Stimulated activated CD8-positive, alpha-beta memory T cell treated with anti-CD3 and anti-CD28 coated beads, Interleukin-7, amount 100 ng/mL, for 48 hours (primary cell): ENCODE data around the gene DPH3.

Source experiments
- DNase-seq, 2 donors: peaks; one replicate each; pipeline ENCODE4 v3.0.0-alpha.2; 2020; ENCODE audit warnings: low read depth in 1 of 2; ENCODE audit errors: extremely low read depth in 1 of 2

Gene DPH3

GRCh38 chr3:16294844-16295243 is 30.1 kb upstream of the DPH3 start:
- no peak for DNase-seq

- DNase-seq: no peak
Observed at GRCh38 chr3:16290827-16291196, 26.1 kb upstream of the DPH3 start.

DNA sequence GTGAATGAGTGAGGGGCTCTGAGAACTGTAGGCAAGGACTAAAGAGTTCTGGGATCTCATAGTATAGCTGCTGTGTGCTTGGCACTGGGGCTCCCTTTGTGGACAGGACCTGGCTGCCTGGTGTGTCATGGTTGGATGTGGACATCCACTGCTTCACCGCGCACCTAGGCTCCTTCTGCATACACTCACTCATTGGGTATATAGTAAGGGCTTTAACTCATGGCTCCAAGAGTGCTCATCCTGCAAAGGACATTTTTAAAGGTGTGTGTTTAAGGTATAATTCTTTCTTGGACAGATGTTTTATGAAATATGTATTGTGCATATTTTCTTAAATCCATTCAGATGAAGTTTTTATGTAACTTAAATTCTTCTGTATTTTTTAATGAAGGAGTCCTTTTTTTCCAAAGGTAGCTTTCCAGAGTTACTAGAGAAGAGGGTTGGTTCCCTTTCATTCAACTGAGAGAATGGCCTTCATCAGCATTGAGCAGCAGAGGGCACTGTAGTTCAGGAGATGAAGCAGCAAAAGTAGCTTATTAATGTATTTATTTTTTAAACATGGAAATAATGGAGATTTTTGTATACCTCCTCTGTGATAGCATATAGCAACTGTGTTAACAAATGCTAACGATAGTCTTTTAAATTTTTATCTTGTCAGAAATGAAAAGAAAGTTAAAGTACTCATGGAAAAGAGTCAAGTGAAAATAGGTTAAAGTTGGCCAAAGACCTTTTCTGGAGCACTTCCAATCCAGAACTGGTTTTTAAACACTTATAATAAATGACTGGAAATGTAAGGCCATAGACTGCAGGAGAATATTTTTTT is 25.5 kb upstream of the DPH3 start:
- DNase-seq: no peak

DNA sequence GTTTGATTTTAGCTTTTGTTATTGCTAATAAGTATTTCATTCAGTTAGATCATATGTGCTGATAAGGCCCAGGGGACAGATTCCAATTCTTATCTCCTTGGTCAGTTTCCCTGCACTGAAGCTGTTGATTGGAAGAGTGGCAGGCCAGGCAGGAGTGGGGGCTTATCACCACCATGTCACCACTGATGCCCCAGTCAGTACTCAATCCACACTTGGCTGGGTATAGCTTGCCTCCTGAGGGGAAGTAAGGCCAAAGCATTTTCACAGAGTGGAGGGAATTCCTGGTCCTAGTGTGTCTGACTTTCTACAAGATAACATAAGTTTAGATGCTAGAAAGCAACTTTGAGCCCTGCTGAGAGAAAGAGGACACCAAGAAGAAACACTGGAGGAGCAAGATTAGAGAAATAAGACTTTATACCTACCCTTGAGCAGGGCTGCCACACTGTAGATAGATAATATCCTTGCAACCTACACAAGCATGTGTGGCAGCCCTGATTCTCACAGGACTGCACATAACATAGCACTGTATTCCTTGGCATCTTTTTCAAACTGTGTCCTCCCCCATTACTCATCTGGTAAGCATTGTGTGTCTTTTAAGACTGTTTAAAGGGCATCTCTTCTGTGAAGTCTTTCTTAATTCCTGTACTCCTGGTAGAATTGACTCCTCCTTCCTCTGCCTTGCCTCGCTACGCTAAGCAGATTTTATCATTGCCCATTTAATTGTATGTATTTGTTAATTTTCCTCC is 24.6 kb upstream of the DPH3 start:
- no peak for DNase-seq

DNA sequence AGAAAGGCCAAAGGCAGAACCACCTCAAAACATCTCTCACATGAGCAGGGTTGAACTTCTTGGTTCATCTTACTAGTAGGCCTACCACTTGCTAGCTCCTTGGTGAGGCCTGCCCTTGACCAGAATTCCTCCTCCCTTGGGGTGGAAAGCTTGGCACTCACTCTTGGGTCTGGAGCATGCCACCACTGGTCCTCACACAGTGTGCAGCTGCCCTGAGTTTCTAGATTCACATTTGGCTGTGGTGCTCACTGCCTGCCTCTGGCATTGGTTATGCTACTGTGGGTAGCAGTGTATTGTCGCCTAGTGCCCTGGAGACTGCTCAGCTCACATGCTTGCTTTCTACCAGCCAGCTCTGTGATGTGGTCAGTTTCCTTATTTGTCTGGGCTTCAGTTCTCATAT is 23.9 kb upstream of the DPH3 start:
- DNase-seq: no peak

- no peak for DNase-seq
Observed at GRCh38 chr3:16286751-16287543, 22.2 kb upstream of the DPH3 start.

GRCh38 chr3:16286161-16286560 is 21.4 kb upstream of the DPH3 start:
- peak in 1 of 2 donors; percentile 68 for DNase-seq

GRCh38 chr3:16284633-16285032 is 19.9 kb upstream of the DPH3 start:
- DNase-seq: no peak

DNA sequence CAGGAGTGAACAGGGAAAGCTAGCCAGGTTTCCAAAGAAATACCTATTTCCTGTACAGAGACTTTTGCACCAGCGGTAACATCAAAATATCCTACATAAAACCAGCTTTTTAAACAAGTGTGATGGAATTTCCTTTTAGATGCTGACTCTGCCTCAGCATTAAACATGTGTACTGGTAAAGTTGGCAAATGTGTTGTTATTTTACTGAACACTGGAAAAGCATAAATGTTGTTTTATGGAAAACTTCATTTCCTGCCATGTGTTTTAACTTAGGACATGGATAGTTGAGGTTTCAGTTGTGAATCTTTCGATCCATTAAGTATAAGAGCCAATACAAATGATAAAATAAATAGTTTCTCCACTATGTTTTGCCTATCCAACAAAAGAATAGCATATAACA is 15.9 kb upstream of the DPH3 start:
- no peak for DNase-seq

- no peak for DNase-seq
Observed at GRCh38 chr3:16279010-16279801, 14.5 kb upstream of the DPH3 start.

DNA sequence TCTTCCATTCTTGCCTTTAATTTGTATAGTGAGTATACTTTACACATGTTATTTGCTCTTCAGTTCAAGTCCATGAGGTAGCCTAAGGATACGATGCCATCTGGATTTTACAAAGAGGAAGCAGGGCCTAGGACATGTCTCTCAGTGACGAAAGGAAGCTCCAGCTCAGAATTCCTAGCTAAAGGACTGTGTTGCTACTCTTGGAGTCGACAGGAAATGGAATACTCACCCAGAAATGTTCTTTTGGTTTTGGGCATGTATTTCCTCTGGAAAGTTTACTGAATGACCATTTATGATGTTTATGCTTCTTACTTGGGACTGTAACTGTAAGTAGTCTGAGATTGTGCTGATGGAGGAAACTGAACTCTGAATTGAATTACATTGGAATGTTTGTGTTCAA is 12.7 kb upstream of the DPH3 start:
- DNase-seq: no peak

GRCh38 chr3:16273867-16274266 is 9.1 kb upstream of the DPH3 start:
- no peak for DNase-seq

DNA sequence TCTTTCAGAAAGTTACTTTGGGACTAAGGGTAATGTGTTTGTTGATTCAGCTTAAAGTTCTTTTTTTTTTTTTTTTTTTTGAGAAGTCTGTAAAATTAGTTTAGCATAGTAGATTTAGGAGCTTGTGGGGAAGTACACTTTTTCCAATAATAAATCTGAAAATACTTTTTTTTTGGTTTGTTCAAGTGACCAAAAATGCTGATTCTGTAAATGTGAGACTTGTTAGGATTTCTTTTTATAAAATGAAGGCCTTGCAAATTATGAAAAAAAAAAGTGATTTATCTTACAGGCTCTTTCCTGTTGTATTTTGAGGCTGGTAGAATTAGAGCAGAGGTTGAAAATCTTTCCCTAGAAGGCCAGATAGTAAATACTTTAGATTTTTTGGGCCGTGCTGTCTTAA is 7.8 kb upstream of the DPH3 start:
- no peak for DNase-seq

- DNase-seq: no peak
Observed at GRCh38 chr3:16270855-16271254, 6.1 kb upstream of the DPH3 start.

DNA sequence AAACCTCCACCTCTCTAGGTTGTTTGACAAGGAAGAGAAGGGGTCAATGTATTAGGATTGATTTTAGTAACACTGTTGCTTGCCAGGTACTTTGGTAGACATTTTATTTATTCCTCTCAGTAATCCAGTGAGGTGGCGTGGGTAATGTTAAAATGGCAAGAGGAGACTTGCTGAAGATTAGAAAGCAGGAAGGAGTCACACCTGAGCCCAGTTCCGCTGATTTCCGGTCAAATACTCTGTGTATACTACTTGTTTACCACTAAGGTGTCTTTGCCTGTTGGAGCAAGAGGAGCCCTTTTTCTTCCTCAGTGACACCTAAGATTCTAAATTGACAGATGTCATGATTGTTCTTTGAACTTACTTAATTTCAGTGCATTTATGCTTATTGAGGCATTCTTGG is 2.0 kb upstream of the DPH3 start:
- no peak for DNase-seq

- DNase-seq: no peak
Observed at GRCh38 chr3:16265455-16265786, 678 bp upstream of the DPH3 start.

DNA sequence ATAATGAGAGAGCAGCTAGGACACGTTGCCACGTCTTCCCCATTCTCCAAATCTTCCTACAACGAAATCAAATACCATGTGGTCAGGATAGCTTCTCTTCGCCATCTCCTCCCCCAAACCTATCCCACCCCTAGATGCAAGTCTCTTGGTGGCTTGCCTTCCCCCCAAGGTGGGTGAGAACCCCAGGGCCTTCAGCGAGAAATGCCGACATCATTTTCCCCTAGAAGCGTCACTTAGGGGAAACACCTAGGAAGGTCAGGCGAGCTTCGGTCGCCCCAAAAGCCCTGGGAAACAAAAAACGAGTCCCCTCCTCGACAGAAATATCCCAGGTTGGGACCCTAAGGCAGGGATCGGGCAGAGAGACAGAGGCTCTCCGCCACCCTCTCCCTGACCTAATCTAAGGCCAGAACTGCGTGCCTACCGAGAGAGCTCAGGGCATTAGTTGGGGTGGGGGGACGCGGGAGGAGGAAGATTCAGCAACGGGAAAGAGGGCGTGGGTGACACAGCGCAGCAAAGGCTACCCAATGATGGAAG is 502 bp downstream of the DPH3 start:
- peak in 1 of 2 donors; percentile 78 for DNase-seq

- no peak for DNase-seq
Observed at GRCh38 chr3:16262174-16262573, 2.6 kb downstream of the DPH3 start.

DNA sequence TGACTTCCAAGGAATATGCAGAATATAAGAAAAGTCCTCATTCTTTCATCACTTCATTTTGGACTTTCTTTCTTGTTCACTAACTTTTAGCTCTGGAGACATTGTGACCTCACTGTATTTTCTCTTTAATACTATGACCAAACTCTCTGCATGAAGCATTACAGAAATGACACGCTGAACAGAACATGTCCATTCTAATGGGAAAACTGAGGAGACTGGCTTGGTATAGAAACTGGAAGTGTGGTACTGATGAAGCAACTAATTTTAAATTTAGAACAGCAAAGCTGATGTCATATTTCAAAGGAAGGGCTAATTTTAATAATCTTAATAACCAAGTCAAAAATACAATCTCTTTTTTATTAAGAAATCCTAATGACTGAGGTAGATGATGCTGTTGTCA is 4.7 kb downstream of the DPH3 start:
- DNase-seq: no peak

DNA sequence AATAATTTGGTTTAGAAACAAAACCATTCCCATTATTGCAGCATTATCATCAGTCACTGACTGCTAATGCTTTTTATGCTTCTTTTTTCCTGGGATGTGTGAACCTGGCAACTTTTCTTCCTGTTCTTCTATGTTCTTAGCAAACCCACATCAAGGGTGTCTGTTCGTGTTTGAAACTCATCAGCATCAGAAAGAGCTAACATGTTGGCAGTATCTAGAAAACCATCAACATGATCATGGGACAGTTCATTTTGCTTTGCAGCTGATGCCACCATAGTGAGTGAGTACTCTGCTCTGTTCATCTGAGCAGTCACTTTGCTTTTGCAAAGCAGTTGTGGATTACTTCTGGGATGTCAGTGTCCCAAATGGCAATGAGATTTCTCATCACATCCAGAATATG is 5.9 kb downstream of the DPH3 start:
- DNase-seq: no peak

GRCh38 chr3:16258177-16258576 is 6.6 kb downstream of the DPH3 start:
- no peak for DNase-seq
